ENCODE data around the gene IQGAP3.

IQGAP3 gene

GRCh38 chr1:156494309-156494895 lies 78.0 kb downstream of the IQGAP3 start:
- H3K27me3 Mint-ChIP-seq (ENCODE audit: low read depth): no peaks in the 10 kb centered on the region
- H3K4me1 Mint-ChIP-seq: peaks cover 96% of the 10 kb centered on the region
- H3K36me3 Mint-ChIP-seq (ENCODE audit: low read depth): peaks cover 4% of the 10 kb centered on the region
- H3K4me3 Mint-ChIP-seq: peak overlapping the region in 2 of 3 experiments; percentile 26 to 56
- no peaks in the 10 kb centered on the region for H3K9me3 Mint-ChIP-seq
- TF ChIP-seq, protein P1, sequence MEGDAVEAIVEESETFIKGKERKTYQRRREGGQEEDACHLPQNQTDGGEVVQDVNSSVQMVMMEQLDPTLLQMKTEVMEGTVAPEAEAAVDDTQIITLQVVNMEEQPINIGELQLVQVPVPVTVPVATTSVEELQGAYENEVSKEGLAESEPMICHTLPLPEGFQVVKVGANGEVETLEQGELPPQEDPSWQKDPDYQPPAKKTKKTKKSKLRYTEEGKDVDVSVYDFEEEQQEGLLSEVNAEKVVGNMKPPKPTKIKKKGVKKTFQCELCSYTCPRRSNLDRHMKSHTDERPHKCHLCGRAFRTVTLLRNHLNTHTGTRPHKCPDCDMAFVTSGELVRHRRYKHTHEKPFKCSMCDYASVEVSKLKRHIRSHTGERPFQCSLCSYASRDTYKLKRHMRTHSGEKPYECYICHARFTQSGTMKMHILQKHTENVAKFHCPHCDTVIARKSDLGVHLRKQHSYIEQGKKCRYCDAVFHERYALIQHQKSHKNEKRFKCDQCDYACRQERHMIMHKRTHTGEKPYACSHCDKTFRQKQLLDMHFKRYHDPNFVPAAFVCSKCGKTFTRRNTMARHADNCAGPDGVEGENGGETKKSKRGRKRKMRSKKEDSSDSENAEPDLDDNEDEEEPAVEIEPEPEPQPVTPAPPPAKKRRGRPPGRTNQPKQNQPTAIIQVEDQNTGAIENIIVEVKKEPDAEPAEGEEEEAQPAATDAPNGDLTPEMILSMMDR (IDR thresholded peaks at IDR 0.05; ENCODE audit: unreplicated experiment in 3 of 3): no peak
- peak overlapping the region in 2 of 3 experiments; percentile 53 to 77 for H3K27ac Mint-ChIP-seq

GRCh38 chr1:156493742-156494141 lies 78.6 kb downstream of the IQGAP3 start:
- H3K27me3 Mint-ChIP-seq (ENCODE audit: low read depth): no peaks in the 10 kb centered on the region
- peaks cover 4% of the 10 kb centered on the region for H3K36me3 Mint-ChIP-seq (ENCODE audit: low read depth)
- TF ChIP-seq, protein P1 (IDR thresholded peaks at IDR 0.05; ENCODE audit: unreplicated experiment in 3 of 3): no peak
- no peaks in the 10 kb centered on the region for H3K9me3 Mint-ChIP-seq
- peak overlapping the region in 2 of 3 experiments; percentile 38 to 56 for H3K4me3 Mint-ChIP-seq
- peaks cover 99% of the 10 kb centered on the region for H3K4me1 Mint-ChIP-seq
- H3K27ac Mint-ChIP-seq: peak overlapping the region in 2 of 3 experiments; percentile 53 to 77

DNA sequence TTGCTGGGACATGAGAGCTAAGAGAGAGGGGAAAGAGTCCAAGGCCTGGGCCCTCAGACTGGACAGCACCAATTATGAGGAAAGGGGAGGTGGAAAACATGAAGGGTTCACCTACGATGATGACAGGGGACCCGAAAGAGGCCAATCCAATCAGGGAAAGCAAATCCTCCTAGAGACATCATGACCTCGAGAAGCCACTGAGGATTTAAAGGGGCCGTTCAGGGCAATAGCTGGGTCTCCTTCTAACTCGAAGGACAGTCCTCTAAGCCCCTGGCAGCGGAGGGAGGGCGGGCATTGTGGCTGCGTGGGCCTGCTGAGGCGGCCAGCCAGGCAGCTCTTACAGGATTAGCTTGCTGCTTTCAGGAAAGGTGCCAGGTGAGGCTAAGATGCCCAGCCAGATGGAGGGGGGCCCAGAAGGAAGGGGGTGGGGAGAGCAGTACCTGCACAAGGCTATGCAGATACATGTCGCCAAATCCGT lies 79.2 kb downstream of the IQGAP3 start:
- H3K36me3 Mint-ChIP-seq (ENCODE audit: low read depth): peaks cover 4% of the 10 kb centered on the region
- peak overlapping the region in 2 of 3 experiments; percentile 26 to 47 for H3K4me3 Mint-ChIP-seq
- H3K27me3 Mint-ChIP-seq (ENCODE audit: low read depth): no peaks in the 10 kb centered on the region
- TF ChIP-seq, protein P1 (IDR thresholded peaks at IDR 0.05; ENCODE audit: unreplicated experiment in 3 of 3): no peak
- H3K27ac Mint-ChIP-seq: peak overlapping the region; percentile 2 to 80 (median 35)
- no peaks in the 10 kb centered on the region for H3K9me3 Mint-ChIP-seq
- peaks cover 99% of the 10 kb centered on the region for H3K4me1 Mint-ChIP-seq

GRCh38 chr1:156492591-156493080 lies 79.7 kb downstream of the IQGAP3 start:
- H3K27ac Mint-ChIP-seq: peak overlapping the region; percentile 2 to 80 (median 35)
- H3K4me1 Mint-ChIP-seq: peaks cover 99% of the 10 kb centered on the region

DNA sequence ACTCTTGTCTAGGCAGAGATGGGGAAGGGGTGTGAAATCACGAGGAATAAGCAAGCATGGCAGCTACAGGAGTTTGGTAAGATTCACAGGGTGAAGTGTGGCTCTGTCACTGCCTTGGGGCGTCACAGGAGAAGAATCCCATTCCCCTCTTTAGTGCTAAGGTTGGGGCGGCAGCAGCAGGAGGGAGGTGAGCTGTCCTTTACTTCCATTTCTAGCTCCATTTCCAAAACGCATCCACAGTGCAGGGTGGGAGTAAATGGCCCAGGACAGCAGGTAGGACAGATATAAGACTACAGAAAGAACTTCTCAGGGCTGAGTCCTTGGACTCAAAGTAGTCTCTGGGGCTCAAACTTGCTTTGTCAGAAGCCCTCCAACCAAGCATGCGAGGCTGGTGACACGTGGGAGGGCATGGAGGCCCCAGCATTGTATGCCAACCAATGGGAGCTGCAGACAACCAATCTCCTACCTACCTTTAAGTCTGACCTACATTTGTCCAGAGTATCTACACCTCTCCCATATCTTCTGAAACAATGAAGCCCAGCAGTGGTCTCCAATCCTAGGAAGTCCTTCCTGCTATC lies 80.3 kb downstream of the IQGAP3 start:
- peak overlapping the region in 2 of 3 experiments; percentile 26 to 73 for H3K4me3 Mint-ChIP-seq
- peaks cover 99% of the 10 kb centered on the region for H3K4me1 Mint-ChIP-seq
- peak overlapping the region; percentile 43 to 80 (median 51) for H3K27ac Mint-ChIP-seq
- TF ChIP-seq, protein P1 (IDR thresholded peaks at IDR 0.05; ENCODE audit: unreplicated experiment in 3 of 3): no peak
- no peaks in the 10 kb centered on the region for H3K27me3 Mint-ChIP-seq (ENCODE audit: low read depth)
- H3K36me3 Mint-ChIP-seq (ENCODE audit: low read depth): peaks cover 4% of the 10 kb centered on the region
- H3K9me3 Mint-ChIP-seq: no peaks in the 10 kb centered on the region

More at GRCh38 chr1:156492591-156493080, 79.7 kb downstream of the IQGAP3 start:
- Mint-ChIP-seq H3K4me3 (peak overlapping the region in 2 of 3 experiments; percentile 26 to 47), H3K36me3 (ENCODE audit: low read depth) (peaks cover 4% of the 10 kb centered on the region), H3K27me3 (ENCODE audit: low read depth) (no peaks in the 10 kb centered on the region), H3K9me3 (no peaks in the 10 kb centered on the region)
- TF ChIP-seq, protein P1 (IDR thresholded peaks at IDR 0.05; ENCODE audit: unreplicated experiment in 3 of 3): no peak

Measured in nephron (organoid).